Gastroesophageal sphincter (tissue), 3 donors: ENCODE measurements around the gene P3H3.

Experiments used
- CTCF ChIP-seq, 4 experiments: fragments of 200-600 bp in 2 of 4; fragments of 450-650 bp in 2 of 4; sonication (generic) in 1 of 4; IDR thresholded peaks; one replicate each; pipeline ENCODE4 v1.5.1; 2017 to 2019; ENCODE audit warnings: antibody characterized with exemption in 4 of 4, mild to moderate bottlenecking in 2 of 4, moderate library complexity in 2 of 4
- POLR2A ChIP-seq, 2 donors: fragments of 450-650 bp; IDR thresholded peaks; one replicate each; pipeline ENCODE4 v1.6.1; 2017; ENCODE audit warnings: antibody characterized with exemption in 2 of 2, mild to moderate bottlenecking in 2 of 2, moderate library complexity in 1 of 2
- POLR2AphosphoS5 ChIP-seq: sonication (generic); formaldehyde crosslinking; IDR thresholded peaks from one replicate; pipeline ENCODE4 v1.6.1; 2017; ENCODE audit warnings: antibody characterized with exemption

- TF ChIP-seq CTCF (IDR thresholded peaks at IDR 0.05) (no peak), POLR2A (IDR thresholded peaks at IDR 0.05) (no peak), POLR2AphosphoS5 (no peak)
Observed at GRCh38 chr12:6837370-6838060, 9.3 kb downstream of the P3H3 start.
